Stimulated activated CD4-positive, alpha-beta T cell treated with anti-CD3 and anti-CD28 coated beads, TNF-alpha, amount 100 ng/mL, for 48 hours (primary cell): ENCODE measurements around the gene TUFM.
"Not testable (repeated sequence)": the region's sequence is repeated elsewhere in the genome, so short reads cannot be mapped to it uniquely, and the experiment has no call there.

Experiments used
- DNase-seq, 3 donors: peaks; one replicate each; pipeline ENCODE4 v3.0.0-alpha.2; 2020; ENCODE audit warnings: low read depth in 3 of 3

TUFM gene

DNA sequence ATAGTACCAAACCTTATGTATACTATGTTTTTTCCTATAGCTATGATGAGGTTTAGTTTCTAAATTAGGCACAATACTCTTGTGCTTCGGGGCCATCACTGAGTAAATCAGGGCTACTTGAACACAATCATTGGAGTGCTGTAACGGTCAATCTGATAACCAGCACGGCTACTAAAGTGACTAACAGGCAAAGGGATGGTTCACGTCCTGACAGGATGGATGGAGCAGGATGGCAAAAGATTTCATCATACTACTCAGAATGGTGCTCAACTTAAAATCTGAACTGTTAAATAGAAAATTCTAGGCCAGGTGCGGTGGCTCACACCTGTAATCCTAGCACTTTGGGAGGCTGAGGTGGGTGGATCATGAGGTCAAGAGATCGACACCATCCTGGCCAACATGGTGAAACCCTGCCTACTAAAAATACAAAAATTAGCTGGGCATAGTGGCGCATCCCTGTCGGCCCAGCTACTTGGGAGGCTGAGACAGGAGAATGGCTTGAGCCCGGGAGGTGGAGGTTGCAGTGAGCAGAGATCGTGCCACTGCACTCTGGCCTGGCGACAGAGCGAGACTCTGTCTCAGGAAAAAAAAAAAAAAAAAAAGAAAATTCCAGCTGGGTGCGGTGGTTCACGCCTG is 7.0 kb downstream of the TUFM start:
- DNase-seq: no peak

DNA sequence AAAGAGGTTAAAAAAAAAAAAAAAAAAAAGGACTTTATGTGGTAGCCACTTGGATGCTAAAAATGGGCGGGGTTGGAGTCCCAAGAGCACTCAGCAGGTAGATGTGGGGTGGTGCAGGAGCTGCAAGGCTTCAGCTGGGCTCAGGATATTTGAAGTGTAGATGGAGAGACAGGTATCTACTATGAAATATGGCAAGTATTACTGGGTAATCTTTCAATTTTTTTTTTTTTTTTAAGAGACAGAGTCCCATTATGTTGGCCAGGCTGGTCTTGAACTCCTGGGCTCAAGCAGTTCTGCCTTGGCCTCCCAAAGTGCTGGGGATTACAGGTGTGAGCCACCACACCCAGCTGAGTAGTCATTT is 7.6 kb downstream of the TUFM start:
- no peak for DNase-seq

DNA sequence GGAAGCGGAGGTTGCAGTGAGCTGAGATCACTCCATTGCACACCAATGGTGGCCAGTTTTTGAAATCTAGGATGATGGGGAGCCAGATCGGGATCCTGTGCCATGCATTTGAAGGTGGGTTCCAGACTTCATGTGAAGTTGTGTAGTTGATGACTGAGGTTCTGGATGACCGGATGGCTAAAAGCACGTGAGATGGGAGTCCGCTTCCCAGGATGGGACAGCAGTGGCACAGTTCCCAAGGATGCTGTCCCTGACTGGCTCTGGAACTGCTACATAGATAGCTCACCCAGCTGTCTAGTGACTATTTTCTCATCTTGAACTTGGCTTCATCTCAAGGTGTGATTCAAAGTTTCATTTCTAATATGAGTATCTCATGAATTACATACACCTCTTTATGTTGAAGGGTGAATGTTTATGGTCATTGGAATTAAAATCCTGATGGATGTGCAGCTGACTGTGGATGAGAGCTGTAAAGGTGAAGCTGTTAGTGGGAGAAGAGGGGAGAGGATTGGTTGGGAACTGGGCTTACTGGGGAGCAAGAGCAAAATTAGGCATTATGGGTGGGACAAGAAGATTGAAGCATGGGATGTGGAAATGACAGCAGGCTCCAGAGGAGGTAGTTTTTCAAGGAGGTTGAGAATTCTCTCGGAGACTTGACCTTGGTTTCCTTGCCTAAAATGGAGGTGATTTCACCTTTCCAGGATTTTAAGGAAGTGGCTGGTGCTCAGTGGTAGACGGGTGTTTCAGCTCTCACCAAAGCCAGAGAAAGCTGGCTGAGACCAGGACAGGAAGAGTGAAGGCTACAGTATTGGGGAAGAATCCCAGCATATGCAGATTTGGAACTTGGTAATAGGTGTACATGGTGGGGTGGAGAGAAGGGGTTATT is 8.2 kb downstream of the TUFM start:
- no peak for DNase-seq

DNA sequence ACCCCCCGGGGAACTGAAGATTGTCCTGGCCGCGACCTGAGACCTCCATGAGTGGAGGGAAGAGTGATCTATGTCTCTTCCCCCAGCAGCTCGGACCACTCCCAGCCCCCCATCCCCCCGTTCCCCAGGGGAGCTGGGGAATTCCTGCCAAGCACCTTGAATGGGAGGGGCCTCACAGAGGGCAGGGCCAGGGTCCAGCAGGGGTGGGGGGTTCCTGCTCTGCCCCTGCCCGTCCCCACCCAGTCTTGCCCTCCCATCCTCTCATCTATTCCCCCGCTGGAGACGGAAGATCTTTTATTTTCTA is 9.4 kb downstream of the TUFM start:
- no peak for DNase-seq

DNA sequence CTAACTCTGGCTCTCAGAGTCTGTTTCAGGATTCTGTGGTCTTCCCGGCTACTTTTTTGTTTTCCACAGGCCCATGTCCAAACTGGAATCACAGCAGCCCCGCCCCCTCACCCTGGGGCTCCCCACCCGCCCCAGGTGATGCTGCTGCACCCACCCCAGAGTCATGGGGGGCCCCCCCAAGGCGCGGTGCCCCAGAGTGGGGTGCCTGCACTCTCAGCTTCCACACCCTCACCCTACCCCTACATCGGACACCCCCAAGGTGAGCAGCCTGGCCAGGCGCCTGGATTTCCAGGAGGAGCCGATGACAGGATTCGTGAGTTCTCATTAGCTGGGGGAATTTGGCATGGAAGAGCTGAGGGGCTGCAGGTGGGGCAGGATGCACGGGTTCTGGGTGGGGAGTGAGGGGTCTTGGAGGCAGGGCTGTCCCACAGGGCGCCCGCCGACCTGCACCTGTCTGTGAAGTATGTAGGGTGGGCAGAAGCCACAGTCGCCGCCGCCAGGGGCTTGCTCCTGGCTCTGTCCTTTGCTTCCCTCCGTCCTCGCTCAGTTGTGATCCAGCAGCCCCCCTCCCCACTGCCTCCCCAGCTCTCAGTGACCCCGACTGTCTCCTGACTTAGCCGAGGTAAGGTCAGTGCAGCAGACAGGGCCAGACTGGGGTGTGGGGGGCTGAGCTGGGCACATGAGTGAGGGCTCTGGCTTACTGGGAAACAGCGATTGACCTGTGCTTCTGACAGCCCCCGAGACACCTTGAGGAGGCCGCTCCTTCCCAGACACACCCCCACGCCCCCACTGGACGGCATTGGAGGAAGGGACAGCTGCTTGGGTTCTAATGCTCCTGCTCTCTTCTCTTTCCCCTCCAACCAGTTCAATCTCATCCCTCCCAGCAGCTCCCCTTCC is 10.0 kb downstream of the TUFM start:
- no peak for DNase-seq

DNA sequence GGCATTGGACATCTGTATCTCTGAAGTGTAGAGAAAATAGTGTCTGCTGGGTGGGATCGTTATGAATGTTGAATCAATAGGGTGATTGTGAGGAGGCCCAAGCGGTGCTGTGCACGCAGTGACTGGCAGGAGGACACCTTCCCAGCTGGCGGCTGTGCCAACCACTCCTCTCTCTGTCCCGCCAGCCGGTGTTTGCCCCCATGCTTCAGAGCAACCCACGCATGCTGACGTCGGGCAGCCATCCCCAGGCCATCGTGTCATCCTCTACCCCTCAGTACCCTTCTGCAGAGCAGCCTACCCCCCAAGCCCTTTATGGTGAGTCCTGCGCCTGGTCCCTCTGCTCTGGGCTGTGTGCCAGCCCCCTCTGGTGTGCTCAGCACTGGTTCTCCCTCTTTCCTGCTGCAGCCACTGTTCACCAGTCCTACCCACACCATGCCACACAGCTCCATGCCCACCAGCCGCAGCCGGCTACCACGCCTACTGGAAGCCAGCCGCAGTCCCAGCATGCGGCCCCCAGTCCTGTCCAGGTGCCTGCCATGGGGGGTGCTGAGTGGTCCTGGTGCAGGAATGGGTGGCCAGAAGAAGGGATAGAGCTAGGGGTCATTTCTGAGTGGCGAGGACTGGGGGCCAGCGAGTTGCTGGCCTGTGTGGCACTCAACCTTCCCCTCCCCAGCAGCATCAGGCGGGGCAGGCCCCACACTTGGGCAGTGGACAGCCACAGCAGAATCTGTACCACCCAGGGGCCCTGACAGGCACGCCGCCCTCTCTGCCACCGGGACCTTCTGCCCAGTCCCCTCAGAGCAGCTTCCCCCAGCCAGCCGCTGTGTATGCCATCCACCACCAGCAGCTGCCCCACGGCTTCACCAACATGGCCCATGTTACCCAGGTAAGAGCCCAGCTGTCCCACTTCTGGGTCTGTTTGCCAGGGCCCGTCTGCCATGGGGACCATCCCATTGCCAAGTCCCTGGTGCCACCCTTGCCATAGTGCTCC is 11.0 kb downstream of the TUFM start:
- no peak for DNase-seq

DNA sequence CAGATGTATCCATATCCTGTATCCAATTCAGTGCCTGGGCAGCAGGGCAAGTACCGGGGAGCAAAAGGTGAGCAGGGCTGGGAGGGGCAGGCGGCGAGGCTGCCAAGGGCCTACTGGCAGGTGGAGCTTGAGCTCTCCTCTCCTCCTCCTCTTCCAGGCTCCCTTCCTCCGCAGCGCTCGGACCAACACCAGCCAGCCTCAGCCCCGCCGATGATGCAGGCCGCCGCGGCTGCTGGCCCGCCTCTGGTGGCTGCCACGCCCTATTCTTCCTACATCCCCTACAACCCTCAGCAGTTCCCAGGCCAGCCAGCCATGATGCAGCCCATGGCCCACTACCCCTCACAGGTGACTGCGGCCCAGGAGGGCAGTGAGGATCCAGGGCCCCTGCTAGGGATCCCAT is 11.8 kb downstream of the TUFM start:
- no peak for DNase-seq

DNA sequence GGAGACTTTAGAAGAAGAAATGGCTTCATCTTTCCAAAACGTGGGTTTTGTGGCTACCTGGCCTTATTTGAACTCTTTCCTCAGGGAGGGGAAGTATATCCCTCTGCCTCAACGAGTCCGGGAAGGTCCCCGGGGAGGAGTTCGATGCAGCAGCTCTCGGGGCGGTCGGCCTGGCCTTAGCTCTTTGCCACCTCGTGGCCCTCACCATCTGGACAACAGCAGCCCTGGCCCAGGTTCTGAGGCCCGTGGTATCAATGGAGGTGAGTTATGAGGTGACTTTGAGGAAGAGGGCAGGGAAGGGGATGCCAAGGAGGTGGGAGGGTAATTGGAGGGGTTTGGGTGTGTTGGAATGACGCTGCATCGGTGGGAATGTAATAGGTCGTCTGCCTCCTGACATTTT is 15.6 kb downstream of the TUFM start:
- DNase-seq: no peak

DNA sequence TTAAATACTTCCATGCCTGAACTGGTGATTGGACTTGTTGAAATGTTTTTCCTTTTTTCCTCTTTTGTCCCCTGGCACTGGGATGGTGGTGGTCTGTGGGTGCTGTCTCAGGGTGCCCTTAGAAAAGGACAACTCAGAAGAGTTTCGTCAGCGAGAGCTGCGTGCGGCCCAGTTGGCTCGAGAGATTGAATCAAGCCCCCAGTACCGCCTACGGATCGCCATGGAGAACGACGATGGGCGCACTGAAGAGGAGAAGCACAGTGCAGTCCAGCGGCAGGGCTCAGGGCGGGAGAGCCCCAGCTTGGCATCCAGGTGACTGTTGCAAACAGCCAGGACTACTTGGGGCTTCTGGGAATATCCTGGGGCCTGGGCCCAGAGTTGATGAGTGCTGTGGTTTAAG is 16.4 kb downstream of the TUFM start:
- DNase-seq: no peak

DNA sequence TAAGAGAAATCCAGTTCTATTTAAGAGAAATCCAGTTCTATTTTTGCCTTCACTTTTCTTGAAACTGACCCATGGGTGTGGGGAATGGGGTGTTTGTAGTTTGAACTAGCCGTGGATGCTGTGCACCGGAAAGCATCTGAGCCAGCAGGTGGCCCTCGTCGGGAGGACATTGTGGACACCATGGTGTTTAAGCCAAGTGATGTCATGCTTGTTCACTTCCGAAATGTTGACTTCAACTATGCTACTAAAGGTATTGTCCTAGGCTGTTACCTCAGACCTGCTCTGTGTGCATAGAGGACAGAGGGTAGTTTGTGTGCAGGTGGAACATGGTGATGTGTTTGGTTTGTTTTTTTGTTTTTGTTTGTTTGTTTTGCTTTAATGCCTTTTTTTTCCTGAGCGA is 20.0 kb downstream of the TUFM start:
- DNase-seq: no peak

DNA sequence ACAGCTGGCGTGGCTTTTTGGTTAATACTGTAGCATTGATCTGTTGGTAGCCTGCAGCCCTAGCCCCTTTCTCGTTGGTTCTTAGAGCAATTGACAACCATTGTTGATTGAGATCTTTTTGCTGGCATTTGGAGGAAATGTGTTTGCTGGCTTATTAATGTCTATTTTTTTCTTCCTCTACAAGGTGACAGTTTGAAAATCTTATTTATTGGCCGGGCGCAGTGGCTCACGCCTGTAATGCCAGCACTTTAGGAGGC is 21.5 kb downstream of the TUFM start:
- DNase-seq: no peak

DNA sequence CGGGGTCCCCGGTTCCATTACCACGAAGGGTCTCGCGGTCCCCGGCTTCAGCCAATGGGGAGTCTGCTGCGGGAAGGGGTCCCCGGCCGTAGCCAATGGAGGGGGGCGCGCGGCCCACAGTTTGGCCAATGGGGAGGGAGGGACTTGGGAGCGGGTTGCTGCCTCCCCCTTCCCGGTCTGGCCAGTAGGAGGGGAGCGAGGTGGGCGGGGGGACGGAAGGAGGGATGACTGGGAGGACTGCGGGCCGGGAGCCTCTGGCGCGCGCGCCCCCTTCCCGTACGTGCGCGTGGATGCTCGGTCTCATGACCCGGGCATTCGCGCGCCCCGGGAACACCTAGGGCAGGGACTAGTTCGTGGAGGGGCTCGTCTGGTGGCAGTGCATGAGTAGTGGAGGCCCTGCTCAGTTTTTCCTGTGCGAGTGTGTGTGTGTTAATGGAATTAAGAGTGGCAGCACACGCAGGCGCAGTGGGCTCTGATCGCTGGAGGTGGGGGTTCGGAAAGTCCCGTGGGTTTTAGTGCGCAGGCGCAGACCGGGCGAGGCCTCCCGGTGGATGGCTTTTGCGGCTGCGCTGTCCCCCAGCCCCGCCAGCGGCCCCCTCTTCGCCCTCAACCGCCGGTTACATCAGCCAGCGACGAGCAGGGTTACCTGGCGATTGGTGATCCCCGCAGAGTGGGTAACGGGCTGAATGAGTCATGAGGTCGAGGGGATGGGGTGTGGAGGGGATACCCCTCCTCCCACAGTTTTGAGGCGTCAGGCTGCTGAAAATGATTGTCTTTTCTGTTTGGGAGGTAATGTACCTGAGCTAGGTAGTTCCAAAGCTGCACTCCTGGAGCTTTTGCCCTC is 22.1 kb downstream of the TUFM start:
- DNase-seq: peak; percentile 90 to 95 (median 94)

DNA sequence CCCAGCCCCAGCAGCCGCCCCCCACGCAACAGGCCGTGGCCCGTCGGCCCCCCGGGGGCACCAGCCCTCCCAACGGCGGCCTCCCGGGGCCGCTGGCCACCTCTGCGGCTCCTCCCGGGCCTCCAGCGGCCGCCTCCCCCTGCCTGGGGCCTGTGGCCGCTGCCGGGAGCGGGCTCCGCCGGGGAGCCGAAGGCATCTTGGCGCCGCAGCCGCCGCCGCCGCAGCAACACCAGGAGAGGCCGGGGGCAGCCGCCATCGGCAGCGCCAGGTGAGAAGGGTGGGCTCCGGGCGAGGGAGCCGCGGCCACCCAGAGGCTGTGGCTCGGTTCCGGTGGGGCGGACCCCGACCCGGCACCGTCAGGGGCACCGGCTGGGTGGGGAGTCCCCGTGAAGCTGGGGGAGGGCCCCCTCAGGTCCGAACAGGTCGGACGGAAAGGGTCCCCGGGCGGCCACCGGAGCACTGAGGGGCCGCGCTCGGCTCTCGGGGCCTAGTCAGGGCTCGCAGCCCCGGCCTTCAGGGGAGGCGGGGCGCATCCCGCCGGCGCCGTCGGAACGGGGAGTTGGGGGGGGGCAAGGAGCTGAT is 22.8 kb downstream of the TUFM start:
- DNase-seq: no peak

DNA sequence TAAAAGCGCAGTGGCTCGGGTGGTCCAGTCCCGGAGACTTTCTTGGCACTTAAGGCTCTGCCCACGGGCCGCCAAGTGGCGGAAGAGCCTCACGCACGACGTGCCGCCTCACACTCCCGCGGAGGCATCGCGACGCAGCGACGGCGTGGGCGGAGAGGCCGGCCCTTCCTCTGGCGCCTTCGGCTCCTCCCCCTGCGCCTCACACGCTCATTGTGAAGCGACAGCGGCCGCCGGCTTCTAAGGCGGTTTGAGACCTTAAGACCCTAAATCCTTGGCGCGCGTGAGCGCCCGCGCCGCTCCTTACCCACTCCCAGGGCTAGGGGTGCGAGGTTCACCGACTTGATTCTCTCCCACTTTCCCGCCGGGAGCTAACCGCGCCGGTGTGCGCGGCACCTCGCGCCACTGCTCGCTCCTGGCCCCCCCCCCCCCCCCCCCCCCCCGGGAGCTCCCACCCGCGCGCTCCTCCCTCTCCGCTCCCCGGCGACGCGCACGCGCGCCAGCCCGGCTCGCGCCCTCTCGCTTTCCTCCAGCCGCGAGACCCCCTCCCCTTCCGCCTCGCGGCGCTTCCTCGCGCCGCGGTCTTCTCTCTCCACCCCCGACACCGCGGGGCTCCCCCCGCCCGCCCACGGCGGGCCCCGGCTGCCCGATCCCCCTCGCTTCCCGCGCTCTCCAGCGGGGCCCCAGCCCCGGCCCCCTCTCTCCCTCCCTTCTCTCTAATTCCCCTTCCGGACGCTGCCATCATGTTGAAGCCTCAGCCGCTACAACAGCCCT is 23.4 kb downstream of the TUFM start, which contains the start of gene ATXN2L:
Gene ATXN2L, plus strand, starts transcription at position 480 of the 771 bp plus-strand sequence. Its CDS starts 261 bp downstream, at position 741.
- DNase-seq: peak; percentile 92 to 95 (median 95)

DNA sequence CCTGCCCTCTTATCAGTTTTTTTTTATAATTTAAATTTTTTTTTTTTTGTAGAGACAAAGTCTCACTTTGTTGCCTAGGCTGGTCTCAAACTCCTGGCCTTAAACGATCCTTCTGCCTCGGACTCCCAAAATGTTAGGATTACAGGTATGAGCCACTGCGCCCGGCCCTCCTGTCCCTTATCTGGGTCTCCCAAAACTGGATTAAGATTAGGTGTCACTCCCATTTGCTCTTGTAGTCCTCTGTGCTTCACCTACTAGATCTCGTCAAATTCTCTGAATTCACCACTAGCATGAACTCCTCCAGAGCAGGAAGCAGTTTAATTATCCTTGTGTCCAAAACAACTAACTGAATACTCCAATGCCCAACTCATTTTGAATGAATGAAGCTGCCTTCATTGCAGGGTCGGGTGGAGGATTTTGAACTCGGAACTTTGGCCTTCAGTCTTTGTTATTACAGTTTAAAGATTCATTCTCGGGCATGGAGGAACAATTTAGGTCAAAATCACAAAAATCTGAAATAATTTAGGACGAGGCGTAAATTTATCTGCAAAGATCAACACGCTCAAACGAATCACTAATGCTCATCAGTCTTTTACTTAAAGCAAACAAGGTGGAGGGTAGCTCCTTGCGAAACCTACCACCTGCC is 24.2 kb downstream of the TUFM start:
- no peak for DNase-seq

DNA sequence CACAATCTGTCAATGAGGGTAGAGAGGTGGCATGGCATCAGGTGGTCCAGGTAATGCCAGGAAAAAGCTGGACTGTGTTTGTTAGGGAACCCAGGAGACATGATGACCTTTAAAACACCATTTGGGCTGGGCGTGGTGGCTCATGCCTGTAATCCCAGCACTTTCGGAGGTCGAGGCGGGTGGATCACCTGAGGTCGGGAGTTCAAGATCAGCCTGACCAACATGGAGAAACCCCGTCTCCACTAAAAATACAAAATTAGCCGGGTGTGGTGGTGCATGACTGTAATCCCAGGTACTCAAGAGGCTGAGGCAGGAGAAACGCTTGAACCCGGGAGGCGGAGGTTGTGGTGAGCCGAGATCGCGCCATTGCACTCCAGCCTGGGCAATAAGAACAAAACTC is 25.6 kb downstream of the TUFM start:
- not testable (repeated sequence) for DNase-seq

DNA sequence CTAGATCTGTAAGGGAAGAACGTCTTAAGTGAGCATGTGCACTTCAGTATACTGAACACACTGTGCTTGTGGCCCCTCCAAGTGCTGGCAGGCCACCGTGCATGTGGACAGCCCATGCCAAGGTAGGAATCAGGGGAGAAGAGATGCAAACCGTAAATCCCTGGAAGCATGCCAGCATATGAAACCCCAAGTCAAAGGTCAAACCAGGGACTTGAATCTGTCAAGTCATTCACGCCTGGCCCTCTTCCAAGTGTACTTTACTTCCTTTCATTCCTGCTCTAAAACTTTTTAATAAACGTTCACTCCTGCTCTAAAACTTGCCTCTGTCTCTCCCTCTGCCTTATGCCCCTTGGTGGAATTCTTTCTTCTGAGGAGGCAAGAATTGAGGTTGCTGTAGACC is 26.1 kb downstream of the TUFM start:
- no peak for DNase-seq

DNA sequence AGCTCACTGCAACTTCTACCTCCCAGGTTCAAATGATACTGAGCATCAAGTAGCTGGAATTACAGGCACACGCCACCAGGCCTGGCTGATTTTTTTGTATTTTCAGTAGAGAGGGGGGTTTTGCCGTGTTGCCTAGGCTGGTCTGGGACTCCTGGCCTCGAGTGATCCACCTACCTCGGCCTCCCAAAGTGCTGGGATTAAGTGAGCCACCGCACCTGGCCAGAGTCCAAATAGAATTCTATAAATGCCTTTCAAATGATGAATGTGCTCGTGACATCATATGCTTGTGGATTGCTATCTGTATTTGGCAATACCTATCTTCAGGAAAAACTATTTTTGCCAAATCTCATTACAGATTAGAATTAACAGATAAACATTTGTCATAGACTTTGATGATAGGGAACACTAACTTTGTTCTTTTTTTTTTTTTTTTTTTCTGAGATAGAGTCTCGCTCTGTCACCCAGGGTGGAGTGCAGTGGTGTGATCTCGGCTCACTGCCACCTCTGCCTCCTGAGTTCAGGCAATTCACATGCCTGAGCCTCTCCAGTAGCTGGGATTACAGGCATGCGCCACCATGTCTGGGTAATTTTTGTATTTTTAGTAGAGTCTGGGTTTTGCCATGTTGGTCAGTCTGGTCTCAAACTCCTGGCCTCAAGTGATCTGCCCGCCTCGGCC is 38.6 kb downstream of the TUFM start:
- DNase-seq: not testable (repeated sequence)
